Panc1 (cell line): ENCODE data around the gene RPS19BP1.
A peak's percentile ranks its signal among the peaks of the same experiment; 100 is the strongest.

ENCODE experiments used
- POLR2AphosphoS5 ChIP-seq: IDR thresholded peaks from 2 replicates; pipeline ENCODE4 v1.6.1; 2012; ENCODE audit warnings: mild to moderate bottlenecking, low read depth, low read length, moderate library complexity
- TCF7L2 ChIP-seq: IDR thresholded peaks from 2 replicates; pipeline ENCODE4 v1.6.1; 2011; ENCODE audit warnings: mild to moderate bottlenecking, low read depth, low read length, inconsistent platforms
- TF ChIP-seq, protein P1 (sequence below): fragments of 450-650 bp; IDR thresholded peaks from 2 replicates; pipeline ENCODE4 v1.5.1; 2017; ENCODE audit warnings: mild to moderate bottlenecking
- TF ChIP-seq, protein P2 (sequence below), 2 experiments: IDR thresholded peaks; 2 replicates each; pipeline ENCODE4 v1.6.1; 2011 to 2012; ENCODE audit warnings: low read depth in 2 of 2, control low read depth in 1 of 2, low read length in 1 of 2, mild to moderate bottlenecking in 1 of 2, moderate library complexity in 1 of 2; ENCODE audit not compliant: insufficient read depth in 1 of 2

- no peak for TF ChIP-seq POLR2AphosphoS5
- TF ChIP-seq, protein P1, sequence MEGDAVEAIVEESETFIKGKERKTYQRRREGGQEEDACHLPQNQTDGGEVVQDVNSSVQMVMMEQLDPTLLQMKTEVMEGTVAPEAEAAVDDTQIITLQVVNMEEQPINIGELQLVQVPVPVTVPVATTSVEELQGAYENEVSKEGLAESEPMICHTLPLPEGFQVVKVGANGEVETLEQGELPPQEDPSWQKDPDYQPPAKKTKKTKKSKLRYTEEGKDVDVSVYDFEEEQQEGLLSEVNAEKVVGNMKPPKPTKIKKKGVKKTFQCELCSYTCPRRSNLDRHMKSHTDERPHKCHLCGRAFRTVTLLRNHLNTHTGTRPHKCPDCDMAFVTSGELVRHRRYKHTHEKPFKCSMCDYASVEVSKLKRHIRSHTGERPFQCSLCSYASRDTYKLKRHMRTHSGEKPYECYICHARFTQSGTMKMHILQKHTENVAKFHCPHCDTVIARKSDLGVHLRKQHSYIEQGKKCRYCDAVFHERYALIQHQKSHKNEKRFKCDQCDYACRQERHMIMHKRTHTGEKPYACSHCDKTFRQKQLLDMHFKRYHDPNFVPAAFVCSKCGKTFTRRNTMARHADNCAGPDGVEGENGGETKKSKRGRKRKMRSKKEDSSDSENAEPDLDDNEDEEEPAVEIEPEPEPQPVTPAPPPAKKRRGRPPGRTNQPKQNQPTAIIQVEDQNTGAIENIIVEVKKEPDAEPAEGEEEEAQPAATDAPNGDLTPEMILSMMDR, result peak; percentile 85
- TF ChIP-seq, protein P2, sequence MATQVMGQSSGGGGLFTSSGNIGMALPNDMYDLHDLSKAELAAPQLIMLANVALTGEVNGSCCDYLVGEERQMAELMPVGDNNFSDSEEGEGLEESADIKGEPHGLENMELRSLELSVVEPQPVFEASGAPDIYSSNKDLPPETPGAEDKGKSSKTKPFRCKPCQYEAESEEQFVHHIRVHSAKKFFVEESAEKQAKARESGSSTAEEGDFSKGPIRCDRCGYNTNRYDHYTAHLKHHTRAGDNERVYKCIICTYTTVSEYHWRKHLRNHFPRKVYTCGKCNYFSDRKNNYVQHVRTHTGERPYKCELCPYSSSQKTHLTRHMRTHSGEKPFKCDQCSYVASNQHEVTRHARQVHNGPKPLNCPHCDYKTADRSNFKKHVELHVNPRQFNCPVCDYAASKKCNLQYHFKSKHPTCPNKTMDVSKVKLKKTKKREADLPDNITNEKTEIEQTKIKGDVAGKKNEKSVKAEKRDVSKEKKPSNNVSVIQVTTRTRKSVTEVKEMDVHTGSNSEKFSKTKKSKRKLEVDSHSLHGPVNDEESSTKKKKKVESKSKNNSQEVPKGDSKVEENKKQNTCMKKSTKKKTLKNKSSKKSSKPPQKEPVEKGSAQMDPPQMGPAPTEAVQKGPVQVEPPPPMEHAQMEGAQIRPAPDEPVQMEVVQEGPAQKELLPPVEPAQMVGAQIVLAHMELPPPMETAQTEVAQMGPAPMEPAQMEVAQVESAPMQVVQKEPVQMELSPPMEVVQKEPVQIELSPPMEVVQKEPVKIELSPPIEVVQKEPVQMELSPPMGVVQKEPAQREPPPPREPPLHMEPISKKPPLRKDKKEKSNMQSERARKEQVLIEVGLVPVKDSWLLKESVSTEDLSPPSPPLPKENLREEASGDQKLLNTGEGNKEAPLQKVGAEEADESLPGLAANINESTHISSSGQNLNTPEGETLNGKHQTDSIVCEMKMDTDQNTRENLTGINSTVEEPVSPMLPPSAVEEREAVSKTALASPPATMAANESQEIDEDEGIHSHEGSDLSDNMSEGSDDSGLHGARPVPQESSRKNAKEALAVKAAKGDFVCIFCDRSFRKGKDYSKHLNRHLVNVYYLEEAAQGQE (IDR thresholded peaks at IDR 0.05; ENCODE audit: insufficient read depth in 1 of 2, low read depth in 2 of 2, low read length in 1 of 2), result no peak
- TF ChIP-seq TCF7L2, result no peak
Observed at GRCh38 chr22:39514373-39514973, 18.1 kb downstream of the RPS19BP1 start.
